Right atrium auricular region (tissue), 2 donors: ENCODE data around the gene RABGGTA. TPM values are rescaled to one million over a fixed set of nuclear protein-coding genes. Genes with fewer than 3 reads are reported as not detected.

Experiments
- DNase-seq: peaks from one replicate; pipeline ENCODE4 v3.0.0-alpha.2; 2019; ENCODE audit warnings: low spot score
- H3K27ac ChIP-seq, 2 donors: fragments of 200-600 bp; sonication (generic); 1 replicate in 1 of 2; 2 replicates in 1 of 2; pipeline ENCODE4 v1.5.1; 2016 to 2019
- H3K27me3 ChIP-seq, 2 donors: fragments of 200-600 bp; sonication (generic); one replicate each; pipeline versions ENCODE4 v1.5.1 to v1.6.0; 2017 to 2019
- H3K36me3 ChIP-seq: fragments of 200-600 bp; sonication (generic); one replicate; pipeline ENCODE4 v1.5.1; 2016
- H3K4me1 ChIP-seq, 2 donors: fragments of 200-600 bp; sonication (generic); one replicate each; pipeline versions ENCODE4 v1.5.1 to v1.6.0; 2017 to 2019
- H3K4me3 ChIP-seq, 2 donors: fragments of 200-600 bp; sonication (generic); 1 replicate in 1 of 2; 2 replicates in 1 of 2; pipeline ENCODE4 v1.5.1; 2017 to 2019; ENCODE audit warnings: mild to moderate bottlenecking in 1 of 2, moderate library complexity in 1 of 2
- H3K9me3 ChIP-seq, 2 donors: fragments of 200-600 bp; sonication (generic); one replicate each; pipeline ENCODE4 v1.5.1; 2019
- total RNA-seq, 2 donors: library from RNA; depleted of rRNA; stranded (reverse); fragments of >200 nt; gene quantifications; one replicate each; pipeline ENCODE4 v1.1.0, GENCODE V29; 2016
- TF ChIP-seq, protein P1 (sequence below), 2 donors: fragments of 200-600 bp; sonication (generic); IDR thresholded peaks; one replicate each; pipeline ENCODE4 v1.5.1; 2019; ENCODE audit warnings: antibody characterized with exemption in 2 of 2

Gene RABGGTA
- total RNA-seq, 2 donors from 2014 or later: 21.3 to 22.2 TPM

DNA sequence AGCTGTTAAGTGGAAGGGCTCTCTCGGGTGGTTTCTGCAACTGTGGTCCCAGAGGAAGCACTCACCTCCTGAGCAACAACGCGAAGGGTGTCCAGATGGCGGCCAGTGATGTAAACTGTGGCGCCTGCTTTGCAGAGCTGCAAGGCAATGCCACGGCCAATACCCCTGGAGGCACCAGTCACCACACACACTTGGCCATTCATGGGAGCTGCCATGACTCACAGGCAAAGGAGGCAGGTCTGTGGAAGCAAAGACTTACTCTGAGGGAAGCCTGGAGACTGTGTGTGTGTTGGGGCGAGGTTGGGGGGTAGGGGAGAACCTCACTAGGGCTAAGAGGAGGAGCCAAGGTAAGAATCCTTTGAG, 27.5 kb upstream of the RABGGTA start:
- H3K4me3 ChIP-seq: peak overlapping the region; percentile 80 to 87

DNA sequence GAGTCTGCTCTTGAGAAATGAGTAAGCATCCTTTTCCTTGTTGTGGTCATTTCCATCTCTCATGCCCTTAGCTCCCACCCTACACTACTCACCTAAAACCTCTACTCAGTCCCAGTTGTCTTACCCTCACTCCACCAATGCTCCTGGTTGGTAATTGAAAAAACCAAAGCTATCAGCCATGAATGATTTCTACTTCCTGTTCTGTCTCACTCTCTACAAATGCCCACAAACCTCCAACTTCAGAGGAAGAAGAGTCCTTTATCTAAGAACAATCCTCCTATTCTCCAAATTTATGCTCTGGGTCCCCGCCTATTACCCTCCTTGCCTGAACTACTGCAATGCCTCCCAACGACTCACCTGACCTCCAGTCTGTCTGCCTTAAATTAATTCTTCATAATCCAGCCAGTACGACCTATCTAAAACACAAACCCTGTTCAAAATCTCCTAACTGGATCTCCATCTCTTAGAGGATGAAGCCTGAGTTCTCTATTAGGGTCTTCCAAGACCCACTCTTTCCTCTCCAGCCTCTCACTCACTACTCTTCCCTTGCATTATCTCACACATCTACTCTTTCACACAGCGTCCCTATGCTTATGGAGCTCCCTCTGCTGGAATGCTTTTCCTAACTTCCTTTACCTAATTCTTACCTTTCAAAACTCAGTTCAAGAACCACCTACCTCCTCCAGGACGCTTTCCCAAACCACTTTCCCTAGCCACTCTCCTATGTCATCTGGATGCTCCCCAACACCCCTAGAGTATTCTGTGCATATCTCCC, 26.0 kb upstream of the RABGGTA start:
- H3K4me1 ChIP-seq: peaks cover 0 to 20% of the 10 kb centered on the region in 2 donors
- H3K27me3 ChIP-seq: no peaks in the 10 kb centered on the region
- TF ChIP-seq, protein P1, sequence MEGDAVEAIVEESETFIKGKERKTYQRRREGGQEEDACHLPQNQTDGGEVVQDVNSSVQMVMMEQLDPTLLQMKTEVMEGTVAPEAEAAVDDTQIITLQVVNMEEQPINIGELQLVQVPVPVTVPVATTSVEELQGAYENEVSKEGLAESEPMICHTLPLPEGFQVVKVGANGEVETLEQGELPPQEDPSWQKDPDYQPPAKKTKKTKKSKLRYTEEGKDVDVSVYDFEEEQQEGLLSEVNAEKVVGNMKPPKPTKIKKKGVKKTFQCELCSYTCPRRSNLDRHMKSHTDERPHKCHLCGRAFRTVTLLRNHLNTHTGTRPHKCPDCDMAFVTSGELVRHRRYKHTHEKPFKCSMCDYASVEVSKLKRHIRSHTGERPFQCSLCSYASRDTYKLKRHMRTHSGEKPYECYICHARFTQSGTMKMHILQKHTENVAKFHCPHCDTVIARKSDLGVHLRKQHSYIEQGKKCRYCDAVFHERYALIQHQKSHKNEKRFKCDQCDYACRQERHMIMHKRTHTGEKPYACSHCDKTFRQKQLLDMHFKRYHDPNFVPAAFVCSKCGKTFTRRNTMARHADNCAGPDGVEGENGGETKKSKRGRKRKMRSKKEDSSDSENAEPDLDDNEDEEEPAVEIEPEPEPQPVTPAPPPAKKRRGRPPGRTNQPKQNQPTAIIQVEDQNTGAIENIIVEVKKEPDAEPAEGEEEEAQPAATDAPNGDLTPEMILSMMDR (IDR thresholded peaks at IDR 0.05): no peak
- H3K36me3 ChIP-seq: peaks cover 30% of the 10 kb centered on the region
- no peak overlapping the region for H3K4me3 ChIP-seq
- H3K27ac ChIP-seq: no peak overlapping the region
- no peak for DNase-seq
- H3K9me3 ChIP-seq: no peaks in the 10 kb centered on the region

More for the DNA sequence above, 27.5 kb upstream of the RABGGTA start:
- peaks cover 45% of the 10 kb centered on the region for H3K36me3 ChIP-seq
- no peak for DNase-seq
- peaks cover 0 to 20% of the 10 kb centered on the region in 2 donors for H3K4me1 ChIP-seq
- H3K27ac ChIP-seq: peak overlapping the region; percentile 84 to 91
- H3K9me3 ChIP-seq: no peaks in the 10 kb centered on the region
- TF ChIP-seq, protein P1 (IDR thresholded peaks at IDR 0.05): no peak
- H3K27me3 ChIP-seq: no peaks in the 10 kb centered on the region

DNA sequence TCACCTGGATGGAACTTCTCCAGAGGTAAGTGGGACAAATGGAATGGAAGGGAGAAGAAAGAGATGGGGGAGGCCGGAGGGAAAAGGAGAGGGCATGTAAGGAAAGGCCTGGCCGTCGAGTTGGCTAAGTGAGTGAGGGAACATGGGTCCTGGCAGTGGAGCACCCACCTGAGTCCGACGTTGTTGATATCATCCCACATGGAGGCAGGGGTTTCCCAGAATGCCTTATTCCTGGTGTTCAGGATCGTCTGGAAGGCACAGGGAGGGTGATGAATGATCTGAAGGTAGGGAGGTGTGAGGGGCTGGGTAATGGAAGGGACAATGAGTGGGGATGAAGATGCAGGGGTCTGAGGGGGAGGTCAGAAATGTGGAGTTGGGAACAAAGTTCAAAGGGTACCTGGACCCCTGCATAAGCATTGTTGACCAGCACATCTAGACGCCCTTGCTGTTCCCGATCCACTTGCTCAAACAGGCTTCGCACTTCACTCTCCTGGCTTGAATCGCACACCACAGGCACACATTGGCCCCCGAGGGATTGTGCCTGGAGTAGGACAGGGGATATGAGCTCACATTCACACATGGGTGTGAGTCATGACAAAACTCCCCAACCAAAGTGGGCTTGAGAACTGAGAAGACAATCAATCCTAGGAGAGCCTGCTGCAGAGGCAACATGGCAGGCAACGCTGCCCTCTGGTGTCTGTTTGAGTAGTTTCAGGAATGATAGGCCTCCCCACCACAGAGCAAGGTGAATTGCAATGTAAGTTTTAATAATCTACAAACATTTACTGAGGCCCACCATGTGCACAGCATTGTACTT, 25.2 kb upstream of the RABGGTA start:
- H3K4me1 ChIP-seq: peaks cover 0 to 20% of the 10 kb centered on the region in 2 donors
- peak; percentile 72 for DNase-seq
- TF ChIP-seq, protein P1 (IDR thresholded peaks at IDR 0.05): peak; percentile 30 to 79
- H3K9me3 ChIP-seq: no peaks in the 10 kb centered on the region
- H3K27me3 ChIP-seq: no peaks in the 10 kb centered on the region
- peaks cover 22% of the 10 kb centered on the region for H3K36me3 ChIP-seq
- H3K27ac ChIP-seq: no peak overlapping the region
- H3K4me3 ChIP-seq: no peak overlapping the region

DNA sequence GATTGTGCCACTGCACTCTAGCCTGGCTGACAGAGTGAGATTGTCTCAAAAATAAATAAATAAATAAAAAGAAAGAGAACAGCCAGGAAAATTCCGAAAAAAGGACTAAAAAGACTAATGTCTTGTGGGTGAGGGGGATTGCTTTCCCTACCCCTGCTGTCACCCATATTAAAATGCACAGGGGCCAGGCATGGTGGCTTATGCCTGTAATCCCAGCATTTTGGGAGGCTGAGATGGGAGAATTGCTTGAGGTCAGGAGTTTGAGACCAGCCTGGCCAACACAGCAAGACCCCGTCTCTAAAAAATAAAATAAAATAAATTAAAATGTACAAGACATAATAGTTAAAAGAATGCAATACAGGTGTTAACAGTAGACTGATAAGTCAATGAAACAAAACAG, 22.1 kb upstream of the RABGGTA start:
- no peak for DNase-seq
- Histone ChIP-seq H3K36me3 (peaks cover 41% of the 10 kb centered on the region), H3K9me3 (no peaks in the 10 kb centered on the region), H3K4me1 (no peaks in the 10 kb centered on the region), H3K27ac (no peak overlapping the region), H3K27me3 (no peaks in the 10 kb centered on the region), H3K4me3 (no peak overlapping the region)
- TF ChIP-seq, protein P1 (IDR thresholded peaks at IDR 0.05): no peak

DNA sequence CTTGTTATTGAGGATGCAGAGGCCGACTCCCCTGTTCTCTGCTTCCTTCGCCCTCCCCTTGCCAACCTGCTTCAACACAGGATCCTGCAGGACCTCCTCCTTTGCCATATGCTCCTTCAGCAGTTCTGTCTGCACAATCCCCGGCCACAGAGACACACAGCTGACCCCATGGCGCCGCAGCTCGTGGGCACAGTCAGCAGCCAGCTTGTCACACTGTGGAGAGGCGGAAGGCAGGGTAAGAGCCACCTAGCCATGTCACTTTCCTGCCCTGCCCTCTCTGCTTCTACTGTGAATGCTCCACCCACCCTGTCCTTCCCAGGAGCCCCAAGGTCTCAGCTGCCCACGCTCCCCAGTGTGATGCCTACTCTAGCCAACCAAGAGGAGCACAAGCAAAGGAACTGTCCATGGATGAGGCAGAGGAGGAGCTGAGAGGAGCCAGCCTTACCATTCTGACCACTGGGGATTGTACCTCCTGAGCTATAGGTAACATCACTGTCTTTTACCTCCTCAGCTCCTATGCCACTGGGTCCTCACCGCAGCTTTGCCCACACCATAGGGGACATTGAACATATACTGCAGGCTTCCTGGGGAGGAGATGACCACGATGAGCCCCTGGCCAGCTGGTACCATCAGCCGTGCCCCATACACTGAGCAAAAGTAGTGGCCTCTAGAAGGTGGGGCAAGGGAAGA, 20.9 kb upstream of the RABGGTA start:
- no peaks in the 10 kb centered on the region for H3K9me3 ChIP-seq
- H3K27ac ChIP-seq: no peak overlapping the region
- H3K4me3 ChIP-seq: no peak overlapping the region
- DNase-seq: no peak
- TF ChIP-seq, protein P1 (IDR thresholded peaks at IDR 0.05): no peak
- H3K36me3 ChIP-seq: peaks cover 41% of the 10 kb centered on the region
- no peaks in the 10 kb centered on the region for H3K4me1 ChIP-seq
- no peaks in the 10 kb centered on the region for H3K27me3 ChIP-seq
